ENCODE results near the gene XYLT1. TPM values are rescaled to one million over a fixed set of nuclear protein-coding genes. Genes with fewer than 3 reads are reported as not detected.

Gene XYLT1
- total and polyA plus RNA-seq, 2 of the 8 experiments (the other 6 are each of a cell fraction or from before 2014, with no cell fraction given): 6.6 to 25.4 TPM

GRCh38 chr16:17423221-17423620 is 47.5 kb downstream of the XYLT1 start (continued):
- TF ChIP-seq CHD7 (IDR thresholded peaks at IDR 0.05; ENCODE audit: insufficient replicate concordance, low read length): no peak
- no peak for TF ChIP-seq RNF2 (IDR thresholded peaks at IDR 0.05; ENCODE audit: borderline replicate concordance, low read depth, low read length, missing control alignments, poor library complexity, severe bottlenecking)
- TF ChIP-seq MAFK (IDR thresholded peaks at IDR 0.05; ENCODE audit: low read depth, low read length): no peak
- TF ChIP-seq KDM1A (IDR thresholded peaks at IDR 0.05; ENCODE audit: borderline replicate concordance, low read length): no peak
- no peak for TF ChIP-seq SP1 (IDR thresholded peaks at IDR 0.05; ENCODE audit: low read depth, low read length)
- TF ChIP-seq CTCF (IDR thresholded peaks at IDR 0.05; ENCODE audit: control extremely low read depth in 1 of 3, insufficient read depth in 1 of 3, low read depth in 1 of 3, low read length in 3 of 3): no peak
- TF ChIP-seq CREB1 (IDR thresholded peaks at IDR 0.05): no peak
- no peak for TF ChIP-seq HDAC6 (IDR thresholded peaks at IDR 0.05; ENCODE audit: low read depth, low read length)
- no peak for TF ChIP-seq CHD1 (IDR thresholded peaks at IDR 0.05; ENCODE audit: low read depth, low read length)
- no peak for TF ChIP-seq JUN (IDR thresholded peaks at IDR 0.05; ENCODE audit: low read depth, low read length)

All from H1 (cell line).